HepG2 (cell line): ENCODE measurements around the gene TMC8. TPM values are rescaled to one million over a fixed set of nuclear protein-coding genes. Genes with fewer than 3 reads are reported as not detected.
A peak's percentile ranks its signal among the peaks of the same experiment; 100 is the strongest.

Source experiments
- ATAC-seq: fragments of 200-7000 bp; cut with Tn5 transposase; 3 replicates; pipeline ENCODE4 v1.9.1; 2020; ENCODE audit warnings: mild to moderate bottlenecking, moderate library complexity
- BruUV-seq: library from RNA; stranded (reverse); fragments of 400-500 nt; replicated peaks from 2 replicates; lab custom pipeline; 2021; lab: Mats Ljungman, UMichigan
- CTCF ChIA-PET: fragments of 300-600 bp; formaldehyde crosslinking; extraction: SDS; loops from one replicate; lab custom pipeline; 2021; ENCODE audit warnings: low total read pairs, inconsistent platforms, low intra/inter-chr PET ratio; lab: Yijun Ruan, JAX
- POLR2A ChIA-PET: fragments of 350-600 bp; sonication (Branson Sonifier 250); formaldehyde crosslinking; loops from one replicate; lab custom pipeline; 2020; ENCODE audit warnings: antibody characterized with exemption, inconsistent platforms; lab: Yijun Ruan, JAX
- DNase-seq: peaks from one replicate; pipeline ENCODE4 v3.0.0-alpha.2; 2015; ENCODE audit warnings: low spot score
- FAIRE-seq: peaks from 3 replicates; lab custom pipeline; 2011; peaks lifted over from hg19 to GRCh38; lab: Jason Lieb, UNC
- H2AFZ ChIP-seq: one replicate; pipeline ENCODE4 v1.6.1; 2011; ENCODE audit warnings: low read length, inconsistent platforms
- H3K27ac ChIP-seq: fragments of 300-600 bp; 3 replicates; pipeline ENCODE4 v1.8.0; 2011; ENCODE audit warnings: mixed run types, mild to moderate bottlenecking, mixed read lengths, low read length, inconsistent platforms; ENCODE audit not compliant: insufficient read depth; ENCODE audit errors: extremely low read length
- H3K27me3 ChIP-seq, 2 experiments: fragments of 200-600 bp in 1 of 2; 2 replicates in 1 of 2; 3 replicates in 1 of 2; pipeline versions ENCODE4 v1.6.0 to v1.8.0; 2011; ENCODE audit warnings: low read length in 2 of 2, mild to moderate bottlenecking in 2 of 2, moderate library complexity in 2 of 2, inconsistent platforms in 1 of 2; ENCODE audit not compliant: insufficient read depth in 2 of 2, control insufficient read depth in 1 of 2
- H3K36me3 ChIP-seq, 2 experiments: fragments of 200-600 bp in 1 of 2; replicated peaks in 1 of 2; 2 replicates in 1 of 2; 3 replicates in 1 of 2; pipeline versions ENCODE4 v1.5.1 to v1.8.0; 2011; ENCODE audit warnings: low read length in 2 of 2, inconsistent platforms in 1 of 2; ENCODE audit not compliant: insufficient read depth in 2 of 2, control insufficient read depth in 1 of 2
- H3K4me1 ChIP-seq: 2 replicates; pipeline ENCODE4 v1.5.1; 2012; ENCODE audit warnings: low read length, inconsistent platforms; ENCODE audit not compliant: insufficient read depth
- H3K4me2 ChIP-seq: 2 replicates; pipeline ENCODE4 v1.6.0; 2011; ENCODE audit warnings: low read depth, low read length, inconsistent platforms
- H3K4me3 ChIP-seq, 3 experiments: fragments of 200-600 bp in 1 of 3; sonication (generic), shearing (Covaris generic) in 1 of 3; replicated peaks in 1 of 3; 2 replicates each; pipeline ENCODE4 v1.5.1; 2011 to 2016; ENCODE audit warnings: low read length in 3 of 3, inconsistent platforms in 2 of 3, low read depth in 2 of 3, mild to moderate bottlenecking in 2 of 3, control low read depth in 1 of 3, mixed read lengths in 1 of 3; ENCODE audit not compliant: insufficient read depth in 1 of 3
- H3K79me2 ChIP-seq: one replicate; pipeline ENCODE4 v1.6.1; 2011; ENCODE audit warnings: low read length, inconsistent platforms; ENCODE audit not compliant: insufficient read depth
- H3K9ac ChIP-seq: 2 replicates; pipeline ENCODE4 v1.6.0; 2011; ENCODE audit warnings: mild to moderate bottlenecking, low read depth, low read length, inconsistent platforms; ENCODE audit not compliant: insufficient read depth
- H3K9me3 ChIP-seq: 2 replicates; pipeline ENCODE4 v1.5.1; 2012; ENCODE audit warnings: mild to moderate bottlenecking, low read length
- H4K20me1 ChIP-seq: 2 replicates; pipeline ENCODE4 v1.6.0; 2011; ENCODE audit warnings: inconsistent platforms, mild to moderate bottlenecking, low read length, moderate library complexity; ENCODE audit not compliant: insufficient read depth
- ADNP ChIP-seq: sonication (generic); formaldehyde crosslinking; IDR thresholded peaks from 2 replicates; pipeline ENCODE4 v1.4.0; 2020; ENCODE audit warnings: missing genetic modification reagents
- CHD4 ChIP-seq: fragments of 200-600 bp; sonication (generic); IDR thresholded peaks from 2 replicates; pipeline ENCODE4 v1.7.0; 2017; ENCODE audit warnings: mild to moderate bottlenecking, low read length, borderline replicate concordance
- JUN ChIP-seq: sonication (generic); formaldehyde crosslinking; IDR thresholded peaks from 2 replicates; pipeline ENCODE4 v1.4.0; 2020; ENCODE audit warnings: mild to moderate bottlenecking, missing genetic modification reagents
- KDM1A ChIP-seq: IDR thresholded peaks from 2 replicates; pipeline ENCODE4 v1.6.1; 2016; ENCODE audit warnings: missing compliant biosample characterization
- NFIB ChIP-seq: sonication (generic); formaldehyde crosslinking; IDR thresholded peaks from 2 replicates; pipeline ENCODE4 v1.9.0; 2021; ENCODE audit warnings: missing genetic modification reagents, mild to moderate bottlenecking, borderline replicate concordance
- RFX3 ChIP-seq: IDR thresholded peaks from 2 replicates; pipeline ENCODE4 v1.6.1; 2016; ENCODE audit warnings: missing biosample characterization, missing genetic modification reagents
- ZBTB1 ChIP-seq: sonication (generic); formaldehyde crosslinking; IDR thresholded peaks from 2 replicates; pipeline ENCODE4 v1.4.0; 2020; ENCODE audit warnings: missing genetic modification reagents, borderline replicate concordance
- ZBTB7A ChIP-seq: sonication (generic); formaldehyde crosslinking; IDR thresholded peaks from 2 replicates; pipeline ENCODE4 v1.8.0; 2022; ENCODE audit warnings: mild to moderate bottlenecking, missing genetic modification reagents
- ZMYM2 ChIP-seq: sonication (generic); formaldehyde crosslinking; IDR thresholded peaks from 2 replicates; pipeline ENCODE4 v1.8.0; 2022; ENCODE audit warnings: mild to moderate bottlenecking, missing genetic modification reagents
- ZMYM3 ChIP-seq: sonication (generic); formaldehyde crosslinking; IDR thresholded peaks from 2 replicates; pipeline ENCODE4 v1.5.1; 2020; ENCODE audit warnings: mild to moderate bottlenecking, missing genetic modification reagents
- ZNF605 ChIP-seq: sonication (generic); formaldehyde crosslinking; IDR thresholded peaks from 2 replicates; pipeline ENCODE4 v1.8.0; 2022; ENCODE audit warnings: mild to moderate bottlenecking, missing genetic modification reagents
- ZNF629 ChIP-seq: sonication (generic); formaldehyde crosslinking; conservative IDR thresholded peaks from 2 replicates; pipeline ENCODE4 v1.5.0; 2020; ENCODE audit warnings: missing genetic modification reagents
- ZNF839 ChIP-seq: sonication (generic); formaldehyde crosslinking; IDR thresholded peaks from 2 replicates; pipeline ENCODE4 v1.4.0; 2020; ENCODE audit warnings: missing genetic modification reagents, mild to moderate bottlenecking, borderline replicate concordance
- ZNF883 ChIP-seq: sonication (generic); formaldehyde crosslinking; IDR thresholded peaks from 2 replicates; pipeline ENCODE4 v1.5.1; 2020; ENCODE audit warnings: mild to moderate bottlenecking, missing genetic modification reagents; ENCODE audit errors: not compliant biosample characterization
- WGBS: methylation state at CpG from one replicate; pipeline ENCODE4 v1.1.6; 2017; ENCODE audit warnings: low lambda C conversion rate; 5-methylcytosine and 5-hydroxymethylcytosine counted together
- in situ Hi-C: cut with HindIII; loops from 2 replicates; pipeline ENCODE4 v1.10.0; 2017; ENCODE audit warnings: low pct_unique_long_range_greater_than_20kb; ENCODE audit not compliant: extremely low pct_ligation_motif_present
- intact Hi-C: fragments of 100-400 bp; cut with micrococcal nuclease; formaldehyde crosslinking; loops from one replicate; pipeline ENCODE4 v1.10.0; 2022; ENCODE audit not compliant: unreplicated experiment
- polyA plus RNA-seq, 8 experiments: library from polyadenylated mRNA; depleted of rRNA in 3 of 8; stranded (reverse) in 7 of 8; unstranded in 1 of 8; fragments of >200 nt; fragmentation: Illumina TruSeq in 4 of 8; extraction: Trizol in 4 of 8; gene quantifications; 2 replicates each; pipeline versions ENCODE4 v1.2.1 to v1.2.3, GENCODE V29; 2011 to 2016; ENCODE audit warnings: low read depth in 4 of 8, missing spikeins in 1 of 8, mixed read lengths in 1 of 8; ENCODE audit not compliant: insufficient read depth in 1 of 8
- total RNA-seq, 5 experiments: library from RNA; depleted of rRNA; stranded (reverse); fragments of >200 nt; fragmentation: Illumina TruSeq; extraction: Trizol; gene quantifications; 2 replicates each; pipeline ENCODE4 v1.2.3, GENCODE V29; 2016; ENCODE audit warnings: low read depth in 1 of 5
- TF ChIP-seq, protein P1 (sequence below): sonication (generic); formaldehyde crosslinking; IDR thresholded peaks from 2 replicates; pipeline ENCODE4 v1.8.0; 2022; ENCODE audit warnings: missing genetic modification reagents, mild to moderate bottlenecking, inconsistent platforms, borderline replicate concordance
- TF ChIP-seq, protein P2 (sequence below): sonication (generic); formaldehyde crosslinking; IDR thresholded peaks from 2 replicates; pipeline ENCODE4 v1.4.0; 2020; ENCODE audit warnings: missing genetic modification reagents
- TF ChIP-seq, protein P3 (sequence below): sonication (generic); formaldehyde crosslinking; IDR thresholded peaks from 2 replicates; pipeline ENCODE4 v1.4.0; 2020; ENCODE audit warnings: missing genetic modification reagents, borderline replicate concordance
- TF ChIP-seq, protein P4 (sequence below): sonication (generic); formaldehyde crosslinking; IDR thresholded peaks from 2 replicates; pipeline ENCODE4 v1.4.0; 2020; ENCODE audit warnings: mild to moderate bottlenecking, missing genetic modification reagents

The TMC8 gene
- total and polyA plus RNA-seq, 2 of the 13 experiments (the other 11 are each of a cell fraction or from before 2014, with no cell fraction given) = 0.53 to 7.8 TPM

DNA sequence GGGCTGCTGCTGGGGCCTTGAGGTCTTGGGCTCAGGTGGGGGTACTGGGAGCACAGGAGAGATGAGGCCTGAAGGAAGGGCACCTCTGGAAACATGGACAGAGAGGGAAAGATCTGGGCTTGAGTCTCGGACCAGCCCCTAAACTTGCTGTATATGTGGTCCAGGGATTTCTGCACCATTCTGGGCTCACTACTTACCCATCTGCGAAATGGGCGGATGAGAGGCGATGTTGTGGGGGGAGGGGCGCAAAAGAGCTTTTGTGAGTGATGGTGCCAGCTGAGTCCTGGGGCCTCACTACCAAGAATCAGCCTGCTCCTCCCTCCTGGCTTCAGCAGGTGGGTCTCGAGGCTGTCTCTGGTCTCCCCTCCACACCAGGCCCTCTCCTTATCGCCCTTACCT, 15.9 kb downstream of the TMC8 start:
- 56% methylated on average over 7 of the region's 7 CpGs for WGBS
- BruUV-seq = no TSS peak
- ChIA-PET CTCF (no interaction called here), POLR2A (no interaction called here)
- in situ Hi-C loops = no loop called here
- H3K27me3 ChIP-seq = peaks cover 8 to 24% of the 10 kb centered on the region in 2 experiments; a peak in 4 of 5 replicates
- peaks cover 89% of the 10 kb centered on the region for H3K4me1 ChIP-seq
- H3K4me2 ChIP-seq = no peak overlapping the region
- no peak overlapping the region; a peak in 1 of 6 replicates for H3K4me3 ChIP-seq
- no peak overlapping the region for H3K9ac ChIP-seq
- H4K20me1 ChIP-seq = no peaks in the 10 kb centered on the region
- H3K36me3 ChIP-seq = no peaks in the 10 kb centered on the region
- TF ChIP-seq ZBTB7A (CRISPR knock-in tag) (peak; percentile 31; the same call in 1 of the 2 replicates), JUN (CRISPR knock-in tag) (no peak), NFIB (CRISPR knock-in tag) (0 out of 2 replicates have a peak, but pooled peaks have one; percentile 50), CHD4 (peak; percentile 93), ZBTB1 (CRISPR knock-in tag) (no peak), ZMYM3 (CRISPR knock-in tag) (peak; percentile 96), ZNF629 (CRISPR knock-in tag) (peak; percentile 98), ZNF605 (CRISPR knock-in tag) (peak; percentile 37; the same call in 1 of the 2 replicates), KDM1A (peak; percentile 58; the same call in 1 of the 2 replicates), ZNF839 (0 out of 2 replicates have a peak, but pooled peaks have one; percentile 26), ADNP (CRISPR knock-in tag) (0 out of 2 replicates have a peak, but pooled peaks have one; percentile 42), ZNF883 (CRISPR knock-in tag) (peak; percentile 50), ZMYM2 (peak; percentile 73), RFX3 (no peak)
- TF ChIP-seq, protein P1, sequence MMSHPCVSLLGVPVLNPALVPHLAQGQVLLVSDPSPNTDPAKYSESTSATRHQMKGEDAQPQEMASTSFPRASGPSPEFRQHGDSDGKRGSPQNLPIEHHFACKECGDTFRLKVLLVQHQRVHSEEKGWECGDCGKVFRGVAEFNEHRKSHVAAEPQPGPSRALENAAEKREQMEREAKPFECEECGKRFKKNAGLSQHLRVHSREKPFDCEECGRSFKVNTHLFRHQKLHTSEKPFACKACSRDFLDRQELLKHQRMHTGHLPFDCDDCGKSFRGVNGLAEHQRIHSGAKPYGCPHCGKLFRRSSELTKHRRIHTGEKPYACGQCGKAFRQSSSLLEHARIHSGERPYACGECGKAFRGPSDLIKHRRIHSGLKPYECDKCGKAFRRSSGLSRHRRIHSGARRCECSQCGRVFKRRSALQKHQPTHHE (CRISPR knock-in tag) = no peak
- TF ChIP-seq, protein P2, sequence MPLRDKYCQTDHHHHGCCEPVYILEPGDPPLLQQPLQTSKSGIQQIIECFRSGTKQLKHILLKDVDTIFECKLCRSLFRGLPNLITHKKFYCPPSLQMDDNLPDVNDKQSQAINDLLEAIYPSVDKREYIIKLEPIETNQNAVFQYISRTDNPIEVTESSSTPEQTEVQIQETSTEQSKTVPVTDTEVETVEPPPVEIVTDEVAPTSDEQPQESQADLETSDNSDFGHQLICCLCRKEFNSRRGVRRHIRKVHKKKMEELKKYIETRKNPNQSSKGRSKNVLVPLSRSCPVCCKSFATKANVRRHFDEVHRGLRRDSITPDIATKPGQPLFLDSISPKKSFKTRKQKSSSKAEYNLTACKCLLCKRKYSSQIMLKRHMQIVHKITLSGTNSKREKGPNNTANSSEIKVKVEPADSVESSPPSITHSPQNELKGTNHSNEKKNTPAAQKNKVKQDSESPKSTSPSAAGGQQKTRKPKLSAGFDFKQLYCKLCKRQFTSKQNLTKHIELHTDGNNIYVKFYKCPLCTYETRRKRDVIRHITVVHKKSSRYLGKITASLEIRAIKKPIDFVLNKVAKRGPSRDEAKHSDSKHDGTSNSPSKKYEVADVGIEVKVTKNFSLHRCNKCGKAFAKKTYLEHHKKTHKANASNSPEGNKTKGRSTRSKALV (CRISPR knock-in tag) = no peak
- TF ChIP-seq, protein P3, sequence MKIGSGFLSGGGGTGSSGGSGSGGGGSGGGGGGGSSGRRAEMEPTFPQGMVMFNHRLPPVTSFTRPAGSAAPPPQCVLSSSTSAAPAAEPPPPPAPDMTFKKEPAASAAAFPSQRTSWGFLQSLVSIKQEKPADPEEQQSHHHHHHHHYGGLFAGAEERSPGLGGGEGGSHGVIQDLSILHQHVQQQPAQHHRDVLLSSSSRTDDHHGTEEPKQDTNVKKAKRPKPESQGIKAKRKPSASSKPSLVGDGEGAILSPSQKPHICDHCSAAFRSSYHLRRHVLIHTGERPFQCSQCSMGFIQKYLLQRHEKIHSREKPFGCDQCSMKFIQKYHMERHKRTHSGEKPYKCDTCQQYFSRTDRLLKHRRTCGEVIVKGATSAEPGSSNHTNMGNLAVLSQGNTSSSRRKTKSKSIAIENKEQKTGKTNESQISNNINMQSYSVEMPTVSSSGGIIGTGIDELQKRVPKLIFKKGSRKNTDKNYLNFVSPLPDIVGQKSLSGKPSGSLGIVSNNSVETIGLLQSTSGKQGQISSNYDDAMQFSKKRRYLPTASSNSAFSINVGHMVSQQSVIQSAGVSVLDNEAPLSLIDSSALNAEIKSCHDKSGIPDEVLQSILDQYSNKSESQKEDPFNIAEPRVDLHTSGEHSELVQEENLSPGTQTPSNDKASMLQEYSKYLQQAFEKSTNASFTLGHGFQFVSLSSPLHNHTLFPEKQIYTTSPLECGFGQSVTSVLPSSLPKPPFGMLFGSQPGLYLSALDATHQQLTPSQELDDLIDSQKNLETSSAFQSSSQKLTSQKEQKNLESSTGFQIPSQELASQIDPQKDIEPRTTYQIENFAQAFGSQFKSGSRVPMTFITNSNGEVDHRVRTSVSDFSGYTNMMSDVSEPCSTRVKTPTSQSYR (CRISPR knock-in tag) = 0 out of 2 replicates have a peak, but pooled peaks have one; percentile 40
- TF ChIP-seq, protein P4, sequence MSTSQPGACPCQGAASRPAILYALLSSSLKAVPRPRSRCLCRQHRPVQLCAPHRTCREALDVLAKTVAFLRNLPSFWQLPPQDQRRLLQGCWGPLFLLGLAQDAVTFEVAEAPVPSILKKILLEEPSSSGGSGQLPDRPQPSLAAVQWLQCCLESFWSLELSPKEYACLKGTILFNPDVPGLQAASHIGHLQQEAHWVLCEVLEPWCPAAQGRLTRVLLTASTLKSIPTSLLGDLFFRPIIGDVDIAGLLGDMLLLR (CRISPR knock-in tag) = no peak
- no peak overlapping the region for H2AFZ ChIP-seq
- intact Hi-C loops = no loop called here
- no peaks in the 10 kb centered on the region for H3K9me3 ChIP-seq
- FAIRE-seq = no peak
- no peak for ATAC-seq
- no peaks in the 10 kb centered on the region for H3K79me2 ChIP-seq
- H3K27ac ChIP-seq = no peak overlapping the region
- DNase-seq = no peak
